Activated naive CD4-positive, alpha-beta T cell treated with anti-CD3 and anti-CD28 coated beads, Interleukin-2, amount 50 U/mL, for 16 hours (primary cell): Measurements from ENCODE around the gene TAF4.
"Not testable (repeated sequence)": the region's sequence is repeated elsewhere in the genome, so short reads cannot be mapped to it uniquely, and the experiment has no call there.

Experiments
- DNase-seq: peaks from one replicate; pipeline ENCODE4 v3.0.0-alpha.2; 2020

TAF4 gene

DNA sequence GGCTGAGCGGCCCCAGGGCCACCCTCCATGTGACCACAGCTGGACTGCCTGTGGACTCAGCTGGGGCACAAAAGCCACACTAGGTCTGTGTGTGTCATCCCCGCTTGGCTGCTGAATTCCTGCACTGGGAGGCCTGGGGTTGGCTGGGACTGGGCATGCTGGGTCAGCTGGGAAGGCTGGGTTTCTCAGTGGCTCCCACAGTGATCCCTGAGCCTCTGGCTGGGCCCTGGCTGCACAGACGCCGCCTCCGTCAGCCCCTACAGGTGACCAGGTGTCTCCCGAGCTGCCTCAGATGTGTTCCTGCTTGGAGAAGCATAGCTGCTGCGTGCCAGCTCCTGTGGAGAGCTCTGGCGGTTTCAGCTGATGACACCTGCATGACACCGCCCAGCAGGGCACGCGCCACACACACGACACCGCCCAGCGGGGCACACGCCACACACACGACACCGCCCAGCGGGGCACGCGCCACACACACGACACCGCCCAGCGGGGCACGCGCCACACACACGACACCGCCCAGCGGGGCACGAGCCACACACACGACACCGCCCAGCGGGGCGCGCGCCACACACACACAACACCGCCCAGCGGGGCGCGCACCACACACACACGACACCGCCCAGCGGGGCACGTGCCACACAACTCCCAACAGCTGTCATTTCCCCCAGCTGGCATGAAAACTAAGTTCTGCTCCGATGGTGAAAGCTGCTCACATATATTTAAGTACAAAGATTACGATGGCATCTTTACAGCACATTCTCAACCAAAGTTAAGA lies 88.8 kb downstream of the TAF4 start:
- DNase-seq: no peak

DNA sequence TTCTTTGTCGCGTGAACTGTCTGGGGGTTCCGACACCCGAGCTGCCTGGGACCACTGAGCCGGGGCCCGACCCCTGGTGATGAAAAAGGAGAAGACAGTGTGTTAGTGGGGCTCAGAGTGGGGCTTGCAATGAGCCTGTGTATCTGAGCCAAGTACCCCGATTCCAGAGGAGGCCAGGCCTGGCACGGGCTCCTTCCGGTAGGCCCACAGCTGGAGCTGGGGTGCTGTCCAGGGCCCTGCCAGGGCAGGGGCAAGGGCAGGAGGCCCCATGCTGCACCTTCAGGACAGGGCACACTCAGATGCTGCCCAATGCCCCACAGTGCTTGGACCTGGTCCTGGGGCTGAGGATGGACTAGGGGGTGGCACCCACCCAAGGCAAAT lies 89.4 kb downstream of the TAF4 start:
- DNase-seq: no peak

DNA sequence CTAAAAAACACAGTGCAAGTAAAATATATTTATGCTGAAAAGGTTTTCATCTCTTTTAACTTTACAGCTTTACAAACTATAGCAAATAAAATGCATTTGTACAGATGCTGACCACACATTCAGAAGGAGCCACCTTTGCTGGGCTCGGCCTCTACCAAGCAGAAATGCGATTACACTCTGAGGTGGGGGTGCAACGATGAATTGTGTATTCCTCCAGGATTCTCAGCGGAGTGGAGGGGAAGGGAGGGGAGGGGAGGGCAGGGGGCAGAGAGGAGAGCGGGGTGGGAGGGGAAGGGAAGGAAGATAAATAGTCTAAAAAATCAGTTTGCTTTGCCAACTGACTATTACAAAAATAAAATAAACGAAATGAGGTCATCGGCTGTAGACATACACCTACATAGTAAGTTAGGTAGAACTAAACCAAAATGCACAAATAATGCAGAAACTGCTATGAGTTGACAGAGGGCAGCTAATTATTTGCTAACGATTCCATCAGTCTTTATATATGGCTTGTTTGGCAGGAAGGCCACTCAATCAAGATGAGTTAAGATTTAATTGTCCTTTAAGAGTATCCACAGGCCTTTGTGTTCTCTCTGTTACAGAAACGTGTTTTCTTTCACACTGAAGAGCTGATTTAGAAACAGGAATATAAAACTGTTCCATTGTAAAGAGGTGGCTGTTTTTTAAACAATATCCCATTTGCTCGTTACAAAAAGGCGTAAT lies 90.1 kb downstream of the TAF4 start:
- no peak for DNase-seq

DNA sequence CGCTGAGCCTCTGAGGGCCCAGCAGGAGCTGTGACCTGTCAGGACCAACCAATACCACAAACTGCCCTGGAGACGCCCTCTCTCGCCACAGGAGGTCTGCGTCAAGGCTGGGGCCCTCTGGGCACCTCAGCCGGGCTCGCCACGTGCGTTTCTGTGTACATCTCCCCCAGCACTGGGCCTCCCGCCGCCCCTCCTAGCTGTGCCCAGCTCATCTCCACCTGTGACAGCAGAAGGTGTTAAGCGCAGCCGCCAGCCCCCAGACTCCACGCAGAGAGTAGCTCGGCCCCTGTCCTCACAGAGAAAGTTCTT lies 91.4 kb downstream of the TAF4 start:
- no peak for DNase-seq

DNA sequence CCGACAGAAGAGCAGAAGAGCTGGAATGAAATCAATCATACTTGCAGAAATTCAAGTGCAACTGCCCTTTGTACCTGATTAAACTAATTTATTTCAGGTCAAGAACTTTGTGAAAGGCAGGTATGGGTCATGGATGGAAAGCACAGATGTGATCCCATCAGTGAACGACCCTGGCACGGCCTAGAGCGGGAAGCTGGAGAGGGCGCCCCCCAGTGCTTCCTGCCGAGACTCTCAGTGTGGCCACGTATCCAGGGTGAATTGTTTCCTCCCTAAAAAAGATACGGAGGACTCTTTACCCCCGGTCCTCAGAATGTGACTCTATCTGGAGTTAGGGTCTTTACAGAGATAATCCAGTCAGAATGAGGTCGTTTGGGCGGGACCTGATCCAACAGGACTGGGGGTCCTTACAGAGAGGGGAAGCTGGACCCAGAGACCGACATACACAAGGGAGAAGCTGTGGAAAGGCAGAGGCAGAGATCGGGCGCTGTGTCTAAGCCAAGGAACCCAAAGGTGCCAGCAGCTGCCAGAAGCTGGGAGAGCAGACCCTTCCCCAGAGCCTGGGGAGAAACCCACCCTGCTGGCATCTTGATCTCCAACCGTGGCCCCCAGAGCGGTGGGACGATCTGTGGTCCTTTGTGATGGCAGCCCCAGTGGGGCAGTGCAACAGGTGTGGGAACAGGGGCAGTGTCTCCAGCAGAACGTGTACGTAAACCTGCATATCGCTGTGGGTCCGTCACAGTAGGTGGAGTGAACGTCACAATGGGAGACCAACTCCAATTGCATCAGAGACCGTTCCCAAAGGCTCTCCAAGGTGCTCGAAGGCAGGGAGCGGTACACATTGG lies 91.9 kb downstream of the TAF4 start:
- no peak for DNase-seq

DNA sequence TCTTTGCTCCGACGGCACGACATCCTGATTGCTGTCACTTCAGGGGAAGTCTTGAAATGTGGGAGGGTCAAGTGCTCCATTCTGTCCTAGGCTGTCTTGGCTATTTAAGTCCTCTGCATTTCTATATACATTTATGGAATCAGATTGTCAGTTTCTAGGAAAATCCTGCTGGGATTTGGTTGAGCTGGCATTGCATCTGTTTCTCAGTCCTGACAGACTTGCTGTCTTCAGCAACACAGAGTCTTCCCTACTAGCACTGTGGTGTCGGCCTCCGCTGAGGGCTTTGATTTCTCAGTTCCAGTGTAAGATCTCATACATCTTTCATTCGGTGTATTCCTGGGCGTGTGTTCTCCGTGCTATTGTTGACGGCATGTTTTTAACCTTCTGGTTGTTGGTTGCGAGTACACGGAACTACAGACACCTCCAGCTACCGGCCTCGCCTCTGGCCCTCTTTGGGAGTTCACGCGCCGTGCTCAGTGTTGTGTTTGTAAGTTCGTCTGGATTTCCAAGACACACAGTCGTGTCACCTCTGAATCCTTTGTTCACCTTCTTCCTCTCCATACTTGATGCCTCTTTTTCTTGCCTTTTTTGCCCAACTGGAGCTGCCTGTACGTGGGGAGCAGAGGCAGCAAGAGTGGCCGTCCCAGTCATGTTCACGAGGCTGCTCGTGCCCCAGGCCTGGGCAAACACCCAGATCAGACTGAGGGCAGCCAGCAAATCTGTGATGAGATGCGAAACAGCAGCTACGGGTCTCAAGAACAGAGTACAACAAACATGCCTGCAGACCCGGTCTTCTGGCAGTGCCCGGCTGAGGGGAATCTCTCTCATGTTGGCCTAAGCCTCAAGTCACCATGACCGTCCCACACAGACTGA lies 92.8 kb downstream of the TAF4 start:
- DNase-seq: no peak

DNA sequence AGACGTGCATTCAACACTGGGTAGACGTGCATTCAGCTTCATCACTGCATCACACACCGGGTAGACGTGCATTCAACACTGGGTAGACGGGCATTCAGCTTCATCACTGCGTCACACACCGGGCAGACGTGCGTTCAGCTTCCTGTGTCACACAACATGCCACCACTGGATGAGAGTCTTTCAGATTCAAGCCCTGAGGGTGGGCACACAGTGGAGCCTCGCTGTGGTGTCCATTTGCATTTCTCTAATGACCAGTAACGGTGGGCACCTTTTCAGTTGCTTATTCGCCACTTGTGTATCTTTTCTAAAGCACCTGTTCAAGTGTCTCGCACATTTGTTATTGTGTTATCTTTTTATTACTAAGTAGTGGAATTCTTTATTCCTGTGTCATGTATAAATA lies 94.1 kb downstream of the TAF4 start:
- DNase-seq: not testable (repeated sequence)

DNA sequence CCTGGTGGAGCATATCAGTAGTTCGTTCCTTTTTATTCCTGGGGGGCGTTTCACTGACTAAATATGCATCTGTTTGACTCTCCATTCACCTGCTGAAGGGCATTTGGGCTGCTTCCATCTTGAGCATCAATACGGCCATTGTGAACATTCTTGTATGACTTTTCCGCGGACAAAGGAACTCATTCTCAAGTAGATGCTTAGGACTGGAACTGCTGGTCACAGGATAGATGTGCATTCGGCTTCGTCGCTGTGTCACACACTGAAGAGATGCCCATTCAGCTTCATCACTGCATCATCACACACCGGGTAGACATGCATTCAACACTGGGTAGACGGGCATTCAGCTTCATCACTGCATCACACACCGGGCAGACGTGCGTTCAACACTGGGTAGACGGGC lies 95.3 kb downstream of the TAF4 start:
- no peak for DNase-seq

DNA sequence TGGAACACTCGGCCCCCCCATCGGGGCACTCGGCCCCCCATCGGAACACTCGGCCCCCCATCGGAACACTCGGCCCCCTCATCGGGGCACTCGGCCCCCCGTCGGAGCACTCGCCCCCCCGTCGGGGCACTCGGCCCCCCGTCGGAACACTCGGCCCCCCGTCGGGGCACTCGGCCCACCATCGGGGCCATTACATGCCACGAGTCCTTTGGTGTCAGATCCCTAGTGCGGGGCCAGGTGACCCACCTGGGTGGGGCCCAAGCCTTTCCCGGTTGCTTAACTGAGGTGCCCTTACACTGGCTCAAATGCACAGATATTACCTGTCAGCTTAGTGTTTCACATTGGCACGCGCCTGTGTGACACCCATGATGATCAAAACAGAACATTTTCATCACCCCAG lies 95.9 kb downstream of the TAF4 start:
- DNase-seq: no peak

DNA sequence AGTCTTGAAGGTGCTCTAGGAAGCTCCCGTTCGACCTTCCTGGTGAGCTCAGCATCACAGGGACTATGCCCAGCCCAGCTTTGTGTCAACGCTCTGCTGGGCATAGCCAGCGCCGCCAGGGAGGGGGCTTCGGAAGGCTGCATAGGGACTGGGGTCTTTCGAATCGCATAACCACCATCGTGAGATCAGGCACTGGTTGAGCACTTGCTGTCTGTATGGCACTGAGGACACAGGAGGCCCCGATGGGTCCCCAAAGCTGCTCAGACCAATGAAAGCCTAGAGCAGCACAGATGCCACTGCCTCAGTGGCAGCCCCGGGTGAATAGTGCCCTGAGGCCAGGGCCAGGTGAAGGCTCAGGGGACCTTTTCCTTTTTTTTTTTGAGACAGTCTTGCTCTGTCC lies 96.7 kb downstream of the TAF4 start:
- DNase-seq: no peak

DNA sequence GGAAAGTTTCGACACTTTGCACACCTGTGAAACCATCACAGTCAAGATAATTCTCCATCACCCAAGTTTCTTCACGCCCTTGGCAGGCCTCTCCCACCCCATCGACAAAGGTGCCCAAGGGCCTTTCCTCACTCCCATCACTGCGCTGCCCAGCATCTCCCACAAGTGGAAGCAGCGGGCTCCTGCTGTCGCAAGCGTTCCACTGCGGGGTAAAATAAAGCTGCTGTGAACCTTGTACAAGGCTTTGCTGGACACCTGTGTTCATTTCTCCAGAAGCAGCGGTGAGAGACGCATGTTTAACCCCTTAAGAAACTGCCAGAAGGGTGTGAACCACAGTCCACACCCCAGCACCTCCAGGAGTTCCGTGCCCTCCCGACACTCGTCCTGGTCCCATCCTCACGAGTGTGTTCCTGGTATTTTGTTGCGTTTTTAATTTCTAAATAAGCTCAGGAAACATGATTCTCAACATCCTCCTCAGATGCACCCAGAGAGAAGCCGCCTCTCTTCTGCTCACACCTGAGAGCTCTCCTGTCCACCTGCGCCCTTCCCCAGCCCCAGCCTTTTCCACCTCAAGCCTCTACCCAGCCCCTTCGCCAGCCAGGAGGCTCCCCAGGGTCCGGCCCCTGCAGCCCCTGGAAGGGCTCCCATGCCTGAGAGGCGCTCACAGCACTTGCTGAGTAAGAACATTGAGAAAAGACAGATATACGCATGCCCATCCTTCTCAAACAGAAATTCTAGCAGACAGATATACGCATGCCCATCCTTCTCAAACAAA lies 97.5 kb downstream of the TAF4 start:
- no peak for DNase-seq

DNA sequence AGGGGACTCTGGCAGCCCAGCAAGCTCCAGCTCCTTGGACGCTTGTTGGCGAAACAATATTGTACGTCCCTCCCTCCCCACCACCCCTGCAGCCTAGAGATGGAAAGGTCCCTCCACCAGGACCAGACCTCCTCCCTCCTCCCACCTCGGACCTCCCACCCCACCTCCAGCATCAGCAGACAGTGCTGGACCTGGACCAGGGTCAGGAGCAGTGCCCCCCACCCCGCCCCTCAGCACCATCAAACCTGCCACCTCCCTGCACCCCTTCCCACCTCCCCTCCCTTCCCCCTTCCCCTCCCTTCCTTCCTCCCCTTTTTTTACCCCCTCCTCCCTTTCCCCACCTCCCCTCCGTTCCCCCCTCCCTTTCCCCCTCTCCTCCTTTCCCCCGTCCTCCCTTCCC lies 98.4 kb downstream of the TAF4 start:
- DNase-seq: no peak

DNA sequence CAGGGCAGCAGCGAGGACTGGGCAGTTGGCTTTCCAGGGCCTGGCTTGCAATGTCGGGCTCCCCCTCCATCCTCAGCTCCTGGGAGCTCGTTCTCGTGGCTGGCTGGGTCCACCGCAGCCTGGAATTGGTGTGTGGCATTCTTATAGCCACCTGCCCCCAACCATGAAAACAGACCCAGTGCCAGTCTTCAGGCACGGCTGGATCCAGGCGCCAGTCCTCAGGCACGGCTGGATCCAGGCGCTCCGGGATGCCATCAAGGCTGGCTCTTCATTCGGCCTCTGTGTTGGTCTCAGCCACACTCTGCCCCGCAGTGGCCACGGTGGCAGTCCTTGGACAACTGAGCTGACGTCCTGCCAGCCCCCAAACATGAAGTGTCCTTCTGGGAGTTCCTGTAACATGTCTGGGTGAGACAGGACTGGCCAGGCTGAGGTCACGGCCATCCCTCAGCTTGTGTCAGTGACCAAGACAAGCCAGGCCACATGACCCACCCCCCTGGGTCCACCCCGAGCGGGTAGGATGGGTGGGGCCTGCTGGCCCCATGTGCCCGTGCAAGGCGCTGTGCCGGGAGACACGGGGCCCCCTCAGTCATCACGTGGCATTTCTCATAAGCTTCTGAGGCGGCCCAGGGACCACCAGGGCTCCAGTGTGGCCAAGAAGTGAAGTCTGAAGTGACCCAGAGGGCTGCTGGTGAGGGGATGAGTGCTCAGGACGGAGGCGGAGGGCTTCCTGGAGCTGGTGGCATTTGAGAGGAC lies 99.0 kb downstream of the TAF4 start:
- DNase-seq: no peak

DNA sequence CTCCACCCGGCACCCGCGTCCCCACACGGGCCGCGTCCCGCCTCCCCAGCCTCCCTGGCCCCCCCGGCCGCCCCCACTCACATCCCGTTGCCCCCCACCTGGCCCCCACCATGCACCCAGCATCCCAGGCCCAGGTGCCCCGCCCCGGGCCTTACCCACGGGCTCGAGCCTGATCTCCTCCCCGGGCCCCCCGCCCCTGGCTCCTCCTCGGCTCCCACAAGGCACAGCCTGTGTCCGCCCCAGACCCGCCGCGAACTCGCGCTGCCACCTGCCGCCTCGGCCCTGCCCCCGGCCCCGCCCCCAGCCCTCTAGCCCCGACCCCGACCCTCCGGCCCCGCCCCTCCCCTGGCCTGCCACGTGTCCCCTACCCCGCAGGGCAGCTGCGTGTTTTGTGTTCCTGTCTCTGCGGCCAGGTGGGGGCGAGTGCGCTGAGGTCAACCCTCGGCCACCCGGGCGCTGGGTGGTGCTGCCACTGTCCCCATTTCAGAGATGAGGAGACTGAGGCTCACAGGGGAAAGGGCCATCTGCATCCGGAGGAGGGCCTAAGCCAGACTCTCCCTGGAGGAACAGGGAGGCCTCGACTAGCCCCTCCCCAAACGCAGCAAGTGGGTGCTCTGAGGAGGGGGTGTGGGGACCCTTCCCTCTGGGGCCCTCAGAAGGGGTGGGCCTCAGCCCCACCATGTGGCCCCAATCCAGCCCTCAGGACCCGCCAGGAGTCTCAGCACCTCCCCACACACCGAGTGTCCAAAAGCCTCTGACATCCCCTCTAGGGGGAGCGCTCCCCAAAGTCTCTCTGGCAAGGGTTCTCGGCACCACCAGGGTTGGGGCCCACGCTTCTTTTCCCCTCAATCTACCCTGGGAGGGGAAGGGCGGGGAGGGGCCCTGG lies 99.8 kb downstream of the TAF4 start:
- no peak for DNase-seq

DNA sequence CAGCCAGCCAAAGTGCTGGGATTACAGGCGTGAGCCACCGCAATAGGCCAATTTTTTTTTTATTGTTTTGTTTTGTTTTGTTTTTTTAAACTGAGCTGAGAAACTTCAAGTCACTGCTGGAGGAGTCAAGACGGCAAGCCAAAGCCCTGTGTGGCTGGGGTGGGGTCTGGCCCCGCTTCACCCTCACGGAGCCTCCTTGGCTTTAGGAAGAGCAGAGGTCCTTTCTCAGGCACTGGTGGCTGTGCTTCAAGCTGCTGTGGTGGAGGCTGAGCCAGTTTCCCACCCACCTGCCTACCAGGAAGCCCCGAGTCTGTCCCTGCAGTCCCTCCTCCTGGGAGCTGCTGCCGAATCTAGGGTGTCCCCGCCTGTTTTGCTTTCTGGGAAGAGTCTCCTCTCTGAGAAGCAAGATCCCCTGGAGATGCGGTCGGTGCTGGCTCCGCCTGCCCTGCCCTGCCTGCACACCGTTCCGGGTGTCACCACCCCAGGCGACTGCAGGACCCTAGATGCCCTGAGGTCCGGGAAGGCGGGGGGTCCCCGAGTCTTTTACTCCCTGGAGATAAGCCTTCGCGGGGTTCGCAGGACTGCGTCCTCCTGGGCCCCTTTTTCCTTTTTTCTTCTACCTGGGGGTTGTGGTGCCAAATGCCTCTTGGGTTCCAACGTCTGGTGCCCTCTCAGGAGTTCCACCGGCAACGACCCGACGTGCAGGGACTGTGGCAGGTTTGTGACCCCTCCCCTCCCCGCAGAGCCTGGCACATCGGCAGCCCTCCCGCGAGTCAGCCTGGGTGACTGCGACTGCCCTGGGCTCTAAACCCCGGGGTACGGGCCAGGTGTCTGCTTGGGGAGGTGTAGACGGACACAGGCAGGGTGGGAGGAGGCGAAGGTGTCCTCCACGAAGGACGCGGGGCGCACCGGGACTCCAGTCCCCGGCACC lies 100.7 kb downstream of the TAF4 start:
- no peak for DNase-seq

DNA sequence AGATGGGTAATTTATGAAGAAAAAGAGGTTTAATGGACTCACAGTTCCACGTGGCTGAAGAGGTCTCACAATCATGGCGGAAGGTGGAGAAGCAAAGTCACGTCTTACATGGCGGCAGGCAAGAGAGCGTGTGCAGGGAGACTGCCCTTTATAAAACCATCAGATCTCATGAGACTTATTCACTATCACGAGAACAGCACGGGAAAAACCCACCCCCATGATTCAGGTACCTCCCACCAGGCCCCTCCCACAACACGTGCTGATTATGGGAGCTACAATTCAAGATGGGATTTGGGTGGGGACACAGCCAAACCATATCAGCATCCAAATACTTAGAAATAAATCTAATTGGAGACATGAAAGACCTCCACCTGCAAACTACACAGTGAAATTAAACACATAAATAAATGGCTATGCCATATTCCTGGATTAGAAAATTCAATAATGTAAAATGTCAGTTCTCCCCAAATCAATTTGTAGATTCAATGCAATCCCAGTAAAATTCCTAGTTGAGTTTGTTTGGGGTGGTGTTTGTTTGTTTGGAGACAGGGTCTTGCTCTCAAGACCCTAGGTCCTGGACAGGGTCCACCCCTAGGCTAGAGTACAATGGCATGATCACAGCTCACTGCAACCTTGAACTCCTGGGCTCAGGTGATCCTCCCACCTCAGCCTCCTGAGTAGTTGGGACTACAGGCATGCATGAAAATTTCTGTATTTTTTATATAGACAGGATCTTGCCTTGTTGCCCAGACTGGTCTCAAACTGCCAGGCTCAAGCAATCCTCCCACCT lies 101.6 kb downstream of the TAF4 start:
- DNase-seq: no peak

DNA sequence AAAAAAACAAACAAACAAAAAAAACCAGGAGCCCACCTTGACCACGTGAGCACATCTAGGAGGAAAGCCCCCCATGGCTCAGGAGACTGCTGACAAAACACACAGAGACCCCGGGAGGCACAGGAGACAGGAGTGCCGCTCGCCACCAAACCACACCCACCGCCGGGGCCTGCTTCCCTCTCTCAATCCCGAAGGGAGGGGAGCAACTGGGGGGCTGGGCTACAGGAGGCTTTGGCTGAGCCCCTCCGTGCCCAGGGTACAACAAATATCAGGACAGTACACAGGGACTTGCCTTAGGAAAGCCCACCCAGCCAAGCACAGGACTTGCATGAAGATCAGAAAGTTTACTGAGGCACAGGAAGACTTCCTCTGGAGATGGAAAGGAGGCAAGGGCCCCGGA lies 102.5 kb downstream of the TAF4 start:
- no peak for DNase-seq

DNA sequence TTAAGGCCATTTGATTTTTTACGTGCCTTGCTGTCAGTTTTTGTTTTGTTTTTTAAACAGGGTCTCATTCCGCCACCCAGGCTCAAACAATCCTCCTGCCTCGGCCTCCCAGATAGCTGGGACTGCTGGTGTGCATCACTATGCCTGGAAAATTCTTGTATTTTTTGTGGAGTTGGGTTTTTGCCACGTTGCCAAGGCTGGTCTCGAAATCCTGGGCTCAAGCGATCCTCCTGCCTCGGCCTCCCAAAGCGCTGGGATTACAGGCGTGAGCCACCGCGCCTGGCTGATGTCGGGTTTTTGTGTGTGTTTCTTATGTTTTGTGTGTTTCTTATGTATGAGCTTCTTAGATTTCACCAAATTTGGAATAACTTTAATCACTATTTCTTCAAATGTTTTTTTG lies 104.8 kb downstream of the TAF4 start:
- DNase-seq: no peak
